PC-3 (cell line): ENCODE data around the gene PCDHA1. TPM values are rescaled to one million over a fixed set of nuclear protein-coding genes. Genes with fewer than 3 reads are reported as not detected.

Source experiments
- ATAC-seq: fragments of 200-7000 bp; cut with Tn5 transposase; 2 replicates; pipeline ENCODE4 v1.9.1; 2020; ENCODE audit warnings: mild to moderate bottlenecking, moderate library complexity
- BruUV-seq: library from RNA; stranded (reverse); fragments of 400-500 nt; replicated peaks from 2 replicates; lab custom pipeline; 2021; lab: Mats Ljungman, UMichigan
- CTCF ChIA-PET: fragments of 300-600 bp; sonication (Branson Sonifier 250); formaldehyde crosslinking; loops from one replicate; lab custom pipeline; 2022; ENCODE audit warnings: antibody characterized with exemption; lab: Charles Lee
- POLR2A ChIA-PET: fragments of 300-600 bp; sonication (Branson Sonifier 250); formaldehyde crosslinking; loops from one replicate; lab custom pipeline; 2022; ENCODE audit warnings: antibody characterized with exemption; ENCODE audit not compliant: unreplicated experiment; lab: Charles Lee
- DNase-seq: peaks from one replicate; pipeline ENCODE4 v3.0.0-alpha.2; 2015
- H2AFZ ChIP-seq: fragments of 300-600 bp; sonication (generic); 2 replicates; pipeline ENCODE4 v1.6.0; 2016; ENCODE audit warnings: antibody characterized with exemption, low read length
- H3F3A ChIP-seq: fragments of 300-600 bp; sonication (generic); one replicate; pipeline ENCODE4 v1.6.0; 2017; ENCODE audit warnings: antibody characterized with exemption, low read length, control low read depth, mild to moderate bottlenecking; ENCODE audit not compliant: unreplicated experiment
- H3K27ac ChIP-seq: fragments of 300-600 bp; sonication (generic); 2 replicates; pipeline ENCODE4 v1.5.1; 2016; ENCODE audit warnings: mild to moderate bottlenecking, low read length
- H3K27me3 ChIP-seq: fragments of 300-600 bp; sonication (generic); 2 replicates; pipeline ENCODE4 v1.6.1; 2016; ENCODE audit warnings: low read length, mixed read lengths
- H3K36me3 ChIP-seq: fragments of 300-600 bp; sonication (generic); 2 replicates; pipeline ENCODE4 v1.6.1; 2016; ENCODE audit warnings: low read depth, mixed run types, low read length, mixed read lengths
- H3K4me1 ChIP-seq: fragments of 300-600 bp; sonication (generic); 2 replicates; pipeline ENCODE4 v1.5.1; 2016; ENCODE audit warnings: low read length; ENCODE audit not compliant: insufficient read depth
- H3K4me2 ChIP-seq: fragments of 300-600 bp; sonication (generic); 2 replicates; pipeline ENCODE4 v1.6.0; 2016; ENCODE audit warnings: low read length
- H3K4me3 ChIP-seq: fragments of 300-600 bp; sonication (generic); 2 replicates; pipeline ENCODE4 v1.5.1; 2016; ENCODE audit warnings: mild to moderate bottlenecking, low read length, mixed read lengths
- H3K79me2 ChIP-seq: fragments of 300-600 bp; sonication (generic); 2 replicates; pipeline ENCODE4 v1.6.1; 2017; ENCODE audit warnings: low read length, mixed read lengths
- H3K9ac ChIP-seq: fragments of 300-600 bp; sonication (generic); 2 replicates; pipeline ENCODE4 v1.6.0; 2016; ENCODE audit warnings: mild to moderate bottlenecking, low read length
- H3K9me2 ChIP-seq: fragments of 300-600 bp; sonication (generic); replicated peaks from 2 replicates; pipeline ENCODE4 v1.6.1; 2016; ENCODE audit warnings: mixed run types, low read length, mixed read lengths
- H3K9me3 ChIP-seq: fragments of 300-600 bp; sonication (generic); 2 replicates; pipeline ENCODE4 v1.6.1; 2016; ENCODE audit warnings: low read length, mixed read lengths
- H4K20me1 ChIP-seq: fragments of 300-600 bp; sonication (generic); 2 replicates; pipeline ENCODE4 v1.6.1; 2016; ENCODE audit warnings: low read length, mixed read lengths
- EZH2 ChIP-seq: fragments of 300-600 bp; sonication (generic); IDR thresholded peaks from one replicate; pipeline ENCODE4 v1.6.1; 2017; ENCODE audit warnings: antibody characterized with exemption, mild to moderate bottlenecking, low read length; ENCODE audit not compliant: unreplicated experiment
- EZH2phosphoT487 ChIP-seq: fragments of 300-600 bp; sonication (generic); IDR thresholded peaks from 2 replicates; pipeline ENCODE4 v1.6.1; 2018; ENCODE audit warnings: mild to moderate bottlenecking, antibody characterized with exemption, low read length, borderline replicate concordance
- intact Hi-C: fragments of 100-400 bp; cut with micrococcal nuclease; formaldehyde crosslinking; loops from 2 replicates; pipeline ENCODE4 v1.9.0; 2023
- total RNA-seq: library from RNA; depleted of rRNA; stranded (reverse); fragments of >200 nt; gene quantifications from 2 replicates; pipeline ENCODE4 v1.2.3, GENCODE V29; 2014
- TF ChIP-seq, protein P1 (sequence below): fragments of 300-600 bp; sonication (generic); conservative IDR thresholded peaks from 2 replicates; pipeline ENCODE4 v1.5.1; 2017; ENCODE audit warnings: antibody characterized with exemption, low read depth, mild to moderate bottlenecking, low read length

The PCDHA1 gene
- total RNA-seq, 1 experiment from 2014 or later = not detected

DNA sequence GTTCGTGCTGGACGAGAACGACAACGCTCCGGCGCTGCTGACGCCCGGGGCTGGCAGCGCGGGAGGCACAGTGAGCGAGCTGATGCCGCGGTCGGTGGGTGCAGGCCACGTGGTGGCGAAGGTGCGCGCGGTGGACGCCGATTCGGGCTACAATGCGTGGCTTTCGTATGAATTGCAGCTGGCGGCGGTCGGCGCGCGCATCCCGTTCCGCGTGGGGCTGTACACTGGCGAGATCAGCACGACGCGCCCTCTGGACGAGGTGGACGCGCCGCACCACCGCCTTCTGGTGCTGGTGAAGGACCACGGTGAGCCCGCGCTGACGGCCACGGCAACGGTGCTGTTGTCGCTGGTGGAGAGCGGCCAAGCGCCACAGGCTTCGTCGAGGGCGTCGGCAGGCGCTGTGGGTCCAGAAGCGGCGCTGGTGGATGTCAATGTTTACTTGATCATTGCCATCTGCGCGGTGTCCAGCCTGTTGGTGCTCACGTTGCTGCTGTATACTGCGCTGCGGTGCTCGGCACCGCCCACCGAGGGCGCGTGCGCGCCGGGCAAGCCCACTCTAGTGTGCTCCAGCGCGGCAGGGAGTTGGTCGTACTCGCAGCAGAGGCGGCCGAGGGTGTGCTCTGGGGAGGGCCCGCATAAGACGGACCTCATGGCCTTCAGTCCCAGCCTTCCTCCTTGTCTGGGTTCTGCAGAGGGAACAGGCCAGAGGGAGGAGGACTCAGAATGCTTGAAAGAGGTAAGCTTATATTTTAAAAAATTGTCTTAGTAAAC, 98.2 kb downstream of the PCDHA1 start:
- no TSS peak for BruUV-seq
- ChIA-PET CTCF (interaction anchor here (0.6 kb wide), 1 partner anchor 49 kb away, joined by 3 read pairs; no protein-coding TSS in a partner anchor), POLR2A (no interaction called here)
- Histone ChIP-seq H3K9ac (no peak overlapping the region), H2AFZ (no peak overlapping the region), H3K36me3 (no peaks in the 10 kb centered on the region), H3K4me3 (no peak overlapping the region), H4K20me1 (no peaks in the 10 kb centered on the region), H3K27me3 (no peaks in the 10 kb centered on the region), H3F3A (no peaks in the 10 kb centered on the region), H3K79me2 (no peaks in the 10 kb centered on the region), H3K9me2 (no peaks in the 10 kb centered on the region), H3K4me1 (peaks cover 8% of the 10 kb centered on the region; the same call in 1 of the 2 replicates), H3K9me3 (no peaks in the 10 kb centered on the region), H3K4me2 (peak overlapping the region; percentile 46), H3K27ac (no peak overlapping the region)
- DNase-seq = no peak
- TF ChIP-seq EZH2 (no peak), EZH2phosphoT487 (no peak)
- TF ChIP-seq, protein P1, sequence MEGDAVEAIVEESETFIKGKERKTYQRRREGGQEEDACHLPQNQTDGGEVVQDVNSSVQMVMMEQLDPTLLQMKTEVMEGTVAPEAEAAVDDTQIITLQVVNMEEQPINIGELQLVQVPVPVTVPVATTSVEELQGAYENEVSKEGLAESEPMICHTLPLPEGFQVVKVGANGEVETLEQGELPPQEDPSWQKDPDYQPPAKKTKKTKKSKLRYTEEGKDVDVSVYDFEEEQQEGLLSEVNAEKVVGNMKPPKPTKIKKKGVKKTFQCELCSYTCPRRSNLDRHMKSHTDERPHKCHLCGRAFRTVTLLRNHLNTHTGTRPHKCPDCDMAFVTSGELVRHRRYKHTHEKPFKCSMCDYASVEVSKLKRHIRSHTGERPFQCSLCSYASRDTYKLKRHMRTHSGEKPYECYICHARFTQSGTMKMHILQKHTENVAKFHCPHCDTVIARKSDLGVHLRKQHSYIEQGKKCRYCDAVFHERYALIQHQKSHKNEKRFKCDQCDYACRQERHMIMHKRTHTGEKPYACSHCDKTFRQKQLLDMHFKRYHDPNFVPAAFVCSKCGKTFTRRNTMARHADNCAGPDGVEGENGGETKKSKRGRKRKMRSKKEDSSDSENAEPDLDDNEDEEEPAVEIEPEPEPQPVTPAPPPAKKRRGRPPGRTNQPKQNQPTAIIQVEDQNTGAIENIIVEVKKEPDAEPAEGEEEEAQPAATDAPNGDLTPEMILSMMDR = no peak
- no peak for ATAC-seq
- intact Hi-C loops = loop anchor here (2.0 kb wide), 1 partner anchor 43 kb away; the partner anchor contains the start of gene PCDHA8

DNA sequence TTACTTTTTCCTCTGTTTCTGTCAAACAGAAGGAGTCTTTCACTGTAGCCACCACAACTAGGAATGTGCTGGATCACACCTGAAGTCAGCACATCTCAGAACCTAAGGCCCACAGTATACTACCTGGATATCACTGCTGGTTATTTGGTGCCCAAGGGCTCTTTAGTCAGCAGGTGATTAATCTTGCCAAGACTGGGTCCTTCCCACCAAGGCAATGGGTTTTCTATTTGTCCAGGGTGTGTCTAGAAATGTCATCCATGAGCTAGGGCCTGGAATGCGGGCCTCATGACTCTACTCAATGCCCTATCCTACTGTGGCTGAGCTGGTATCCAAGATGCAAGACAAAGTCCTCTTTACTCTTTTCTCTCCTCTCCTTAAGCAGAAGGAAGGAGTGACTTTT, 130.4 kb downstream of the PCDHA1 start:
- Histone ChIP-seq H3K27ac (peak overlapping the region; percentile 91), H3K4me3 (no peak overlapping the region), H3K9me3 (no peaks in the 10 kb centered on the region), H3F3A (no peaks in the 10 kb centered on the region), H3K36me3 (no peaks in the 10 kb centered on the region; the same call in 1 of the 2 replicates), H3K4me2 (peak overlapping the region; percentile 52), H3K79me2 (0 out of 2 replicates have a peak, but pooled peaks cover 6% of the 10 kb centered on the region), H3K27me3 (no peaks in the 10 kb centered on the region), H4K20me1 (no peaks in the 10 kb centered on the region), H3K9me2 (no peaks in the 10 kb centered on the region), H3K9ac (peak overlapping the region; percentile 28; the same call in 1 of the 2 replicates), H2AFZ (no peak overlapping the region), H3K4me1 (peaks cover 18% of the 10 kb centered on the region)
- ATAC-seq (peak; percentile 88), DNase-seq (peak; percentile 82)
- intact Hi-C loops = no loop called here
- no TSS peak for BruUV-seq
- ChIA-PET CTCF (no interaction called here), POLR2A (no interaction called here)
- TF ChIP-seq, protein P1 = no peak
- no peak for TF ChIP-seq EZH2phosphoT487
- TF ChIP-seq EZH2 = no peak

DNA sequence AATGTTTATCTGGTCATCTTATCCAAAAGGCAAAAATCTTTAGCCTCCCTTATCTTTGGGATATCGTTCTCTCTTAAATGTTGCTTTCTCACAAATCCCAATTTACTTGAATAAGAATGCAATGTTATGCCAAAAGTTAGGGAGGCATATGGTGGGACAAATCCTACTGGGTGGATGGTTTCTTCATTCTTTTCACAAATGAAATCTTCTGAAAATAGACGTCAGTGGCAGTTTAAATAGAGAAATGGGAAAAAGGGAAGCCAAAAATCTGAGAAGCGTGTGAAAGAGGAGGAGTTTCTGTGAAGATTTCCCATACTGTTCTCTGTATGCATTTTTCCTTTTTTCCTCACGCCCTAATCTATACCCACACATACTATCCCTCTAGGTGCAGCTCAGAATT, 137.7 kb downstream of the PCDHA1 start:
- BruUV-seq = no TSS peak
- DNase-seq = no peak
- H3K9ac ChIP-seq = no peak overlapping the region
- no peak for ATAC-seq
- POLR2A ChIA-PET = no interaction called here
- H3K9me3 ChIP-seq = no peaks in the 10 kb centered on the region
- no peak overlapping the region for H3K4me3 ChIP-seq
- H3K9me2 ChIP-seq = no peaks in the 10 kb centered on the region
- H3K27me3 ChIP-seq = no peaks in the 10 kb centered on the region
- H3K79me2 ChIP-seq = peaks cover 12% of the 10 kb centered on the region; the same call in 1 of the 2 replicates
- H3K36me3 ChIP-seq = no peaks in the 10 kb centered on the region
- H3F3A ChIP-seq = no peaks in the 10 kb centered on the region
- CTCF ChIA-PET = no interaction called here
- no peak overlapping the region for H3K4me2 ChIP-seq
- H2AFZ ChIP-seq = no peak overlapping the region
- H4K20me1 ChIP-seq = no peaks in the 10 kb centered on the region
- intact Hi-C loops = no loop called here
- no peak overlapping the region for H3K27ac ChIP-seq
- TF ChIP-seq EZH2phosphoT487 (no peak), EZH2 (no peak)
- TF ChIP-seq, protein P1 = no peak
- H3K4me1 ChIP-seq = peaks cover 8% of the 10 kb centered on the region
